Measurements from ENCODE around the gene KDM5A.
"Not testable (repeated sequence)": the region's sequence is repeated elsewhere in the genome, so short reads cannot be mapped to it uniquely, and the experiment has no call there.

Gene KDM5A

GRCh38 chr12:236445-236844, 152.7 kb downstream of the KDM5A start:
- H3K4me2 ChIP-seq (ENCODE audit: low read length) = no peak overlapping the region
- H3K4me1 ChIP-seq (ENCODE audit: control insufficient read depth, insufficient read depth, low read length) = no peaks in the 10 kb centered on the region
- no peak overlapping the region for H3K9ac ChIP-seq (ENCODE audit: low read depth, low read length)
- peaks cover 27% of the 10 kb centered on the region for H3K27me3 ChIP-seq (ENCODE audit: control insufficient read depth, insufficient read depth, low read length)
- no peaks in the 10 kb centered on the region for H3K9me3 ChIP-seq (replicated peaks; ENCODE audit: low read length)
- no peaks in the 10 kb centered on the region for H3K36me3 ChIP-seq (ENCODE audit: insufficient read depth, low read length)
- H3K4me3 ChIP-seq (ENCODE audit: low read length) = no peak overlapping the region

GRCh38 chr12:235967-236366, 153.2 kb downstream of the KDM5A start:
- H3K9ac ChIP-seq (ENCODE audit: low read depth, low read length); H3K9me3 ChIP-seq (replicated peaks; ENCODE audit: low read length); H3K4me1 ChIP-seq (ENCODE audit: control insufficient read depth, insufficient read depth, low read length); H3K4me2 ChIP-seq (ENCODE audit: low read length); H3K4me3 ChIP-seq (ENCODE audit: low read length); H3K36me3 ChIP-seq (ENCODE audit: insufficient read depth, low read length): not testable (repeated sequence)
- peaks cover 32% of the 10 kb centered on the region for H3K27me3 ChIP-seq (ENCODE audit: control insufficient read depth, insufficient read depth, low read length)

GRCh38 chr12:234891-235415, 154.2 kb downstream of the KDM5A start:
- Histone ChIP-seq H3K9ac (ENCODE audit: low read depth, low read length) (no peak overlapping the region), H3K27me3 (ENCODE audit: control insufficient read depth, insufficient read depth, low read length) (peaks cover 42% of the 10 kb centered on the region), H3K4me1 (ENCODE audit: control insufficient read depth, insufficient read depth, low read length) (no peaks in the 10 kb centered on the region), H3K9me3 (replicated peaks; ENCODE audit: low read length) (no peaks in the 10 kb centered on the region), H3K36me3 (ENCODE audit: insufficient read depth, low read length) (no peaks in the 10 kb centered on the region), H3K4me2 (ENCODE audit: low read length) (no peak overlapping the region), H3K4me3 (ENCODE audit: low read length) (no peak overlapping the region)

- Histone ChIP-seq H3K36me3 (ENCODE audit: insufficient read depth, low read length) (no peaks in the 10 kb centered on the region), H3K9ac (ENCODE audit: low read depth, low read length) (no peak overlapping the region), H3K9me3 (replicated peaks; ENCODE audit: low read length) (no peaks in the 10 kb centered on the region), H3K4me2 (ENCODE audit: low read length) (no peak overlapping the region), H3K4me1 (ENCODE audit: control insufficient read depth, insufficient read depth, low read length) (no peaks in the 10 kb centered on the region), H3K27me3 (ENCODE audit: control insufficient read depth, insufficient read depth, low read length) (peaks cover 51% of the 10 kb centered on the region), H3K4me3 (ENCODE audit: low read length) (no peak overlapping the region)
These were observed 155.1 kb downstream of the KDM5A start for GRCh38 chr12:234019-234418.

GRCh38 chr12:233615-233968, 155.5 kb downstream of the KDM5A start:
- H3K27me3 ChIP-seq (ENCODE audit: control insufficient read depth, insufficient read depth, low read length) = peaks cover 55% of the 10 kb centered on the region
- no peak overlapping the region for H3K9ac ChIP-seq (ENCODE audit: low read depth, low read length)
- H3K4me3 ChIP-seq (ENCODE audit: low read length) = no peak overlapping the region
- H3K4me2 ChIP-seq (ENCODE audit: low read length) = no peak overlapping the region
- H3K36me3 ChIP-seq (ENCODE audit: insufficient read depth, low read length) = no peaks in the 10 kb centered on the region
- H3K4me1 ChIP-seq (ENCODE audit: control insufficient read depth, insufficient read depth, low read length) = no peaks in the 10 kb centered on the region
- no peaks in the 10 kb centered on the region for H3K9me3 ChIP-seq (replicated peaks; ENCODE audit: low read length)

GRCh38 chr12:232731-233614, 156.1 kb downstream of the KDM5A start:
- Histone ChIP-seq H3K4me3 (ENCODE audit: low read length) (no peak overlapping the region), H3K27me3 (ENCODE audit: control insufficient read depth, insufficient read depth, low read length) (peaks cover 62% of the 10 kb centered on the region), H3K9ac (ENCODE audit: low read depth, low read length) (no peak overlapping the region), H3K36me3 (ENCODE audit: insufficient read depth, low read length) (no peaks in the 10 kb centered on the region), H3K4me2 (ENCODE audit: low read length) (no peak overlapping the region), H3K4me1 (ENCODE audit: control insufficient read depth, insufficient read depth, low read length) (no peaks in the 10 kb centered on the region), H3K9me3 (replicated peaks; ENCODE audit: low read length) (no peaks in the 10 kb centered on the region)

GRCh38 chr12:230925-231671, 158.0 kb downstream of the KDM5A start:
- Histone ChIP-seq H3K4me1 (ENCODE audit: control insufficient read depth, insufficient read depth, low read length) (no peaks in the 10 kb centered on the region), H3K36me3 (ENCODE audit: insufficient read depth, low read length) (no peaks in the 10 kb centered on the region), H3K4me3 (ENCODE audit: low read length) (no peak overlapping the region), H3K4me2 (ENCODE audit: low read length) (no peak overlapping the region), H3K9me3 (replicated peaks; ENCODE audit: low read length) (no peaks in the 10 kb centered on the region), H3K9ac (ENCODE audit: low read depth, low read length) (no peak overlapping the region), H3K27me3 (ENCODE audit: control insufficient read depth, insufficient read depth, low read length) (peaks cover 80% of the 10 kb centered on the region)

All from skeletal muscle satellite cell (primary cell).